ENCODE results near the gene SLAMF1.
"Not testable (repeated sequence)": the region's sequence is repeated elsewhere in the genome, so short reads cannot be mapped to it uniquely, and the experiment has no call there.

The SLAMF1 gene

GRCh38 chr1:160664573-160665051 lies 17.8 kb upstream of the SLAMF1 start:
- DNase-seq = no peak

- no peak for DNase-seq
Measured at GRCh38 chr1:160662910-160663309, 16.1 kb upstream of the SLAMF1 start.

- no peak for DNase-seq
Measured at GRCh38 chr1:160659566-160659965, 12.7 kb upstream of the SLAMF1 start.

GRCh38 chr1:160658814-160659193 lies 12.0 kb upstream of the SLAMF1 start:
- no peak for DNase-seq

GRCh38 chr1:160658162-160658813 lies 11.4 kb upstream of the SLAMF1 start:
- DNase-seq = no peak

- no peak for DNase-seq
Measured at GRCh38 chr1:160657250-160657781, 10.5 kb upstream of the SLAMF1 start.

GRCh38 chr1:160656737-160657136 lies 9.9 kb upstream of the SLAMF1 start:
- no peak for DNase-seq

GRCh38 chr1:160653620-160654016 lies 6.8 kb upstream of the SLAMF1 start:
- DNase-seq = no peak

GRCh38 chr1:160652924-160653619 lies 6.2 kb upstream of the SLAMF1 start:
- no peak for DNase-seq

- not testable (repeated sequence) for DNase-seq
Measured at GRCh38 chr1:160652065-160652641, 5.3 kb upstream of the SLAMF1 start.

GRCh38 chr1:160651433-160652064 lies 4.7 kb upstream of the SLAMF1 start:
- no peak for DNase-seq

GRCh38 chr1:160647329-160647720 lies 481 bp upstream of the SLAMF1 start:
- DNase-seq = no peak

- no peak for DNase-seq
Measured at GRCh38 chr1:160646180-160646579, 664 bp downstream of the SLAMF1 start.

GRCh38 chr1:160645386-160646130 lies 1.3 kb downstream of the SLAMF1 start:
- DNase-seq = no peak

GRCh38 chr1:160644399-160644798 lies 2.4 kb downstream of the SLAMF1 start:
- no peak for DNase-seq

- no peak for DNase-seq
Measured at GRCh38 chr1:160643138-160643537, 3.7 kb downstream of the SLAMF1 start.

- no peak for DNase-seq
Measured at GRCh38 chr1:160642281-160642644, 4.6 kb downstream of the SLAMF1 start.

GRCh38 chr1:160641323-160642280 lies 5.2 kb downstream of the SLAMF1 start:
- DNase-seq = no peak

- no peak for DNase-seq
Measured at GRCh38 chr1:160640359-160641123, 6.3 kb downstream of the SLAMF1 start.

GRCh38 chr1:160639652-160640051 lies 7.2 kb downstream of the SLAMF1 start:
- no peak for DNase-seq

GRCh38 chr1:160638926-160639325 lies 7.9 kb downstream of the SLAMF1 start:
- DNase-seq = no peak
